Liver (tissue), 9 donors: ENCODE results near the gene PLA2G4A. TPM values are rescaled to one million over a fixed set of nuclear protein-coding genes. Genes with fewer than 3 reads are reported as not detected.

ENCODE experiments used
- DNase-seq: peaks from one replicate; pipeline ENCODE4 v3.0.0-alpha.2; 2017; ENCODE audit warnings: low spot score
- H3K27ac ChIP-seq, 2 donors: one replicate each; pipeline ENCODE4 v1.7.0; 2013; ENCODE audit warnings: inconsistent platforms in 2 of 2, low read length in 2 of 2, control low read depth in 1 of 2, low read depth in 1 of 2, mild to moderate bottlenecking in 1 of 2
- H3K27me3 ChIP-seq, 4 donors: one replicate each; pipeline versions ENCODE4 v1.6.1 to v1.7.0; 2013; ENCODE audit warnings: low read length in 3 of 4, inconsistent platforms in 1 of 4, mild to moderate bottlenecking in 1 of 4, moderate library complexity in 1 of 4; ENCODE audit not compliant: control insufficient read depth in 4 of 4, insufficient read depth in 4 of 4
- H3K36me3 ChIP-seq, 4 donors: one replicate each; pipeline versions ENCODE4 v1.6.1 to v1.7.0; 2013; ENCODE audit warnings: low read length in 3 of 4, mild to moderate bottlenecking in 3 of 4, low read depth in 1 of 4, moderate library complexity in 1 of 4; ENCODE audit not compliant: control insufficient read depth in 4 of 4, insufficient read depth in 3 of 4
- H3K4me1 ChIP-seq, 4 donors: one replicate each; pipeline versions ENCODE4 v1.6.1 to v1.7.0; 2013; ENCODE audit warnings: low read length in 3 of 4, mild to moderate bottlenecking in 3 of 4, moderate library complexity in 1 of 4; ENCODE audit not compliant: control insufficient read depth in 4 of 4, insufficient read depth in 4 of 4
- H3K4me3 ChIP-seq, 3 donors: one replicate each; pipeline versions ENCODE4 v1.6.1 to v1.7.0; 2013; ENCODE audit warnings: low read length in 3 of 3, control low read depth in 1 of 3, low read depth in 1 of 3, mild to moderate bottlenecking in 1 of 3
- H3K9ac ChIP-seq, 2 donors: one replicate each; pipeline ENCODE4 v1.7.0; 2013; ENCODE audit warnings: low read length in 2 of 2, mild to moderate bottlenecking in 2 of 2, moderate library complexity in 2 of 2, control low read depth in 1 of 2, low read depth in 1 of 2
- H3K9me3 ChIP-seq, 4 donors: one replicate each; pipeline versions ENCODE4 v1.6.1 to v1.7.0; 2013; ENCODE audit warnings: low read length in 3 of 4; ENCODE audit not compliant: control insufficient read depth in 4 of 4
- EGR1 ChIP-seq, 2 donors: IDR thresholded peaks; 2 replicates each; pipeline ENCODE4 v1.6.1; 2016 to 2018; ENCODE audit warnings: antibody characterized with exemption in 2 of 2, low read depth in 2 of 2
- FOXA1 ChIP-seq: IDR thresholded peaks from 2 replicates; pipeline ENCODE4 v1.6.1; 2016; ENCODE audit warnings: antibody characterized with exemption
- FOXA2 ChIP-seq: IDR thresholded peaks from 2 replicates; pipeline ENCODE4 v1.6.1; 2016; ENCODE audit warnings: antibody characterized with exemption
- GABPA ChIP-seq, 2 donors: IDR thresholded peaks in 1 of 2; conservative IDR thresholded peaks in 1 of 2; 2 replicates each; pipeline ENCODE4 v1.6.1; 2016; ENCODE audit warnings: antibody characterized with exemption in 2 of 2, mild to moderate bottlenecking in 1 of 2, moderate library complexity in 1 of 2
- HNF4A ChIP-seq, 2 donors: conservative IDR thresholded peaks; 2 replicates each; pipeline ENCODE4 v1.6.1; 2016; ENCODE audit warnings: antibody characterized with exemption in 2 of 2, mild to moderate bottlenecking in 2 of 2
- HNF4G ChIP-seq: IDR thresholded peaks from 2 replicates; pipeline ENCODE4 v1.6.1; 2016; ENCODE audit warnings: antibody characterized with exemption
- JUND ChIP-seq, 2 donors: IDR thresholded peaks; 2 replicates each; pipeline ENCODE4 v1.6.1; 2016; ENCODE audit warnings: antibody characterized with exemption in 2 of 2
- NR2F2 ChIP-seq: IDR thresholded peaks from 2 replicates; pipeline ENCODE4 v1.6.1; 2016; ENCODE audit warnings: antibody characterized with exemption
- RAD21 ChIP-seq, 2 donors: IDR thresholded peaks; 2 replicates each; pipeline ENCODE4 v1.6.1; 2016; ENCODE audit warnings: antibody characterized with exemption in 2 of 2, mild to moderate bottlenecking in 2 of 2
- RXRA ChIP-seq, 2 donors: IDR thresholded peaks; 2 replicates each; pipeline ENCODE4 v1.6.1; 2017 to 2018; ENCODE audit warnings: antibody characterized with exemption in 2 of 2, mild to moderate bottlenecking in 1 of 2
- SP1 ChIP-seq: IDR thresholded peaks from 2 replicates; pipeline ENCODE4 v1.6.1; 2018; ENCODE audit warnings: antibody characterized with exemption, mild to moderate bottlenecking
- TAF1 ChIP-seq: conservative IDR thresholded peaks from 2 replicates; pipeline ENCODE4 v1.6.1; 2016; ENCODE audit warnings: antibody characterized with exemption, mild to moderate bottlenecking
- YY1 ChIP-seq: IDR thresholded peaks from 2 replicates; pipeline ENCODE4 v1.6.1; 2016; ENCODE audit warnings: antibody characterized with exemption, mild to moderate bottlenecking
- WGBS: extraction: QIAGEN DNeasy Blood & Tissue Kit; methylation state at CpG from one replicate; pipeline ENCODE4 v1.1.7; 2013; 5-methylcytosine and 5-hydroxymethylcytosine counted together
- polyA plus RNA-seq, 2 donors: library from polyadenylated mRNA; stranded (reverse) in 1 of 2; unstranded in 1 of 2; fragments of 200-250 nt in 1 of 2; fragments of >200 nt in 1 of 2; fragmentation: Nextera tagmentation in 1 of 2; extraction: Ambion mirVana in 1 of 2; gene quantifications; one replicate each; pipeline versions ENCODE4 v1.2.1 to v1.2.3, GENCODE V29; 2013 to 2015
- total RNA-seq, 2 donors: library from RNA; depleted of rRNA; stranded (reverse); fragments of >200 nt; gene quantifications; one replicate each; pipeline ENCODE4 v1.2.3, GENCODE V29; 2014
- TF ChIP-seq, protein P1 (sequence below): IDR thresholded peaks from 2 replicates; pipeline ENCODE4 v1.6.1; 2016; ENCODE audit warnings: antibody characterized with exemption, mild to moderate bottlenecking
- TF ChIP-seq, protein P2 (sequence below): IDR thresholded peaks from 2 replicates; pipeline ENCODE4 v1.6.1; 2016; ENCODE audit warnings: antibody characterized with exemption
- TF ChIP-seq, protein P3 (sequence below): IDR thresholded peaks from 2 replicates; pipeline ENCODE4 v1.6.1; 2016; ENCODE audit warnings: antibody characterized with exemption
- TF ChIP-seq, protein P4 (sequence below): fragments of 150-350 bp; IDR thresholded peaks from 2 replicates; pipeline ENCODE4 v1.5.1; 2017; ENCODE audit warnings: improper control_type of control experiment, low read depth, low read length; ENCODE audit not compliant: missing input control
- TF ChIP-seq, protein P5 (sequence below): IDR thresholded peaks from 2 replicates; pipeline ENCODE4 v1.6.1; 2016; ENCODE audit warnings: antibody characterized with exemption
- donor health status: healthy.
- donor health status: healthy.
- donor health status: healthy.
- donor health status: healthy.
- donor health status: healthy.

Gene PLA2G4A
- total and polyA plus RNA-seq, 4 donors, result 0.39 to 2.5 (median 1.1) TPM

DNA sequence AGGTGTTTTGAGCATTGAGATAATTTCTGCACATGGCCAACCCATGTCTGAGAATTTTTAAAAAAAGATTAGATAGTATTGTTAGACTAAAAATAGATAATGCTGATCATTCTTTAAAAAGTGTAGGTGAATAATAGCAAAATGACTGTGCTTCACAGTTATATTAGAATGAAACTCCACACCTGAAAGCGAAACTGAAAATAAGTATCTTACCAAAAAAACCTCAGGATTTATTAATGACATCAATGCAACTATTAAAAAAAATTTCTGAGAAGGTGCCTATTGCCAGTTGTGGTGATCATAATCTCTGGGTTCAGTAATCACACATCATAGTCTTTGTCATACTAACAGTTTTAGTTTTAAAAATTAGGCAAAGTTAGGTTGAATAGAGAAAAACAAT lies 36.5 kb downstream of the PLA2G4A start:
- Histone ChIP-seq H3K36me3 (no peaks in the 10 kb centered on the region), H3K27me3 (no peaks in the 10 kb centered on the region), H3K27ac (no peak overlapping the region), H3K9ac (no peak overlapping the region), H3K4me3 (no peak overlapping the region), H3K4me1 (no peaks in the 10 kb centered on the region), H3K9me3 (no peaks in the 10 kb centered on the region)
- no peak for TF ChIP-seq TAF1
- no peak for TF ChIP-seq JUND (IDR thresholded peaks at IDR 0.05)
- TF ChIP-seq, protein P1, sequence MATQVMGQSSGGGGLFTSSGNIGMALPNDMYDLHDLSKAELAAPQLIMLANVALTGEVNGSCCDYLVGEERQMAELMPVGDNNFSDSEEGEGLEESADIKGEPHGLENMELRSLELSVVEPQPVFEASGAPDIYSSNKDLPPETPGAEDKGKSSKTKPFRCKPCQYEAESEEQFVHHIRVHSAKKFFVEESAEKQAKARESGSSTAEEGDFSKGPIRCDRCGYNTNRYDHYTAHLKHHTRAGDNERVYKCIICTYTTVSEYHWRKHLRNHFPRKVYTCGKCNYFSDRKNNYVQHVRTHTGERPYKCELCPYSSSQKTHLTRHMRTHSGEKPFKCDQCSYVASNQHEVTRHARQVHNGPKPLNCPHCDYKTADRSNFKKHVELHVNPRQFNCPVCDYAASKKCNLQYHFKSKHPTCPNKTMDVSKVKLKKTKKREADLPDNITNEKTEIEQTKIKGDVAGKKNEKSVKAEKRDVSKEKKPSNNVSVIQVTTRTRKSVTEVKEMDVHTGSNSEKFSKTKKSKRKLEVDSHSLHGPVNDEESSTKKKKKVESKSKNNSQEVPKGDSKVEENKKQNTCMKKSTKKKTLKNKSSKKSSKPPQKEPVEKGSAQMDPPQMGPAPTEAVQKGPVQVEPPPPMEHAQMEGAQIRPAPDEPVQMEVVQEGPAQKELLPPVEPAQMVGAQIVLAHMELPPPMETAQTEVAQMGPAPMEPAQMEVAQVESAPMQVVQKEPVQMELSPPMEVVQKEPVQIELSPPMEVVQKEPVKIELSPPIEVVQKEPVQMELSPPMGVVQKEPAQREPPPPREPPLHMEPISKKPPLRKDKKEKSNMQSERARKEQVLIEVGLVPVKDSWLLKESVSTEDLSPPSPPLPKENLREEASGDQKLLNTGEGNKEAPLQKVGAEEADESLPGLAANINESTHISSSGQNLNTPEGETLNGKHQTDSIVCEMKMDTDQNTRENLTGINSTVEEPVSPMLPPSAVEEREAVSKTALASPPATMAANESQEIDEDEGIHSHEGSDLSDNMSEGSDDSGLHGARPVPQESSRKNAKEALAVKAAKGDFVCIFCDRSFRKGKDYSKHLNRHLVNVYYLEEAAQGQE, result no peak
- TF ChIP-seq GABPA (IDR thresholded peaks at IDR 0.05 in 1 of 2, conservative IDR thresholded peaks at IDR 0.05 in 1 of 2), result no peak
- TF ChIP-seq, protein P2, sequence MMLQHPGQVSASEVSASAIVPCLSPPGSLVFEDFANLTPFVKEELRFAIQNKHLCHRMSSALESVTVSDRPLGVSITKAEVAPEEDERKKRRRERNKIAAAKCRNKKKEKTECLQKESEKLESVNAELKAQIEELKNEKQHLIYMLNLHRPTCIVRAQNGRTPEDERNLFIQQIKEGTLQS, result no peak
- no peak for TF ChIP-seq NR2F2
- TF ChIP-seq RXRA (IDR thresholded peaks at IDR 0.05), result no peak
- TF ChIP-seq RAD21 (IDR thresholded peaks at IDR 0.05), result no peak
- TF ChIP-seq YY1, result no peak
- WGBS, result 83% methylated on average over 1 of the region's 1 CpG
- no peak for DNase-seq

DNA sequence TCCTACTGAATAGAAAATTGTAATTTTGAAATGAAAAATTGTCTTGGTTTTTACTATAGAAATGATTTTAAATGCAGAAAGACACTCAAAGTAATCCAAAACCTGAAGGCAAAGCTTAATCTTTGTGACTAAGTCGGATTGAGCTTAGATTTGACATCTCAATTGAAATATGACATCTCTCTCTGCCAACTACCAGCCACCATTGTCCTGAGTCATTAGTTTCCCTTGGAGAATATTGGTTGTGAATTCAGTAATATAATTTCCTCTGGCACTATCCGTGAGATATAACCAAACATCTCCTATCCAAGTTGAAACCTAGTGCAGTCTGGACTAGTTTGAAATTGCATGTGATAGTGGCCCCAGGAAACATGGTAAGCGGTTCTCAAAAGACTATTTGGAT lies 37.1 kb downstream of the PLA2G4A start:
- DNase-seq, result no peak
- Histone ChIP-seq H3K4me1 (no peaks in the 10 kb centered on the region), H3K9me3 (no peaks in the 10 kb centered on the region), H3K27ac (no peak overlapping the region), H3K36me3 (no peaks in the 10 kb centered on the region), H3K4me3 (no peak overlapping the region), H3K27me3 (no peaks in the 10 kb centered on the region), H3K9ac (no peak overlapping the region)
- no peak for TF ChIP-seq HNF4A (conservative IDR thresholded peaks at IDR 0.05)
- no peak for TF ChIP-seq FOXA1
- TF ChIP-seq, protein P3, sequence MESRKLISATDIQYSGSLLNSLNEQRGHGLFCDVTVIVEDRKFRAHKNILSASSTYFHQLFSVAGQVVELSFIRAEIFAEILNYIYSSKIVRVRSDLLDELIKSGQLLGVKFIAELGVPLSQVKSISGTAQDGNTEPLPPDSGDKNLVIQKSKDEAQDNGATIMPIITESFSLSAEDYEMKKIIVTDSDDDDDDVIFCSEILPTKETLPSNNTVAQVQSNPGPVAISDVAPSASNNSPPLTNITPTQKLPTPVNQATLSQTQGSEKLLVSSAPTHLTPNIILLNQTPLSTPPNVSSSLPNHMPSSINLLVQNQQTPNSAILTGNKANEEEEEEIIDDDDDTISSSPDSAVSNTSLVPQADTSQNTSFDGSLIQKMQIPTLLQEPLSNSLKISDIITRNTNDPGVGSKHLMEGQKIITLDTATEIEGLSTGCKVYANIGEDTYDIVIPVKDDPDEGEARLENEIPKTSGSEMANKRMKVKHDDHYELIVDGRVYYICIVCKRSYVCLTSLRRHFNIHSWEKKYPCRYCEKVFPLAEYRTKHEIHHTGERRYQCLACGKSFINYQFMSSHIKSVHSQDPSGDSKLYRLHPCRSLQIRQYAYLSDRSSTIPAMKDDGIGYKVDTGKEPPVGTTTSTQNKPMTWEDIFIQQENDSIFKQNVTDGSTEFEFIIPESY, result no peak
- TF ChIP-seq NR2F2, result no peak
- no peak for TF ChIP-seq EGR1 (IDR thresholded peaks at IDR 0.05; ENCODE audit: low read depth in 2 of 2)
- TF ChIP-seq RXRA (IDR thresholded peaks at IDR 0.05), result no peak
- TF ChIP-seq GABPA (IDR thresholded peaks at IDR 0.05 in 1 of 2, conservative IDR thresholded peaks at IDR 0.05 in 1 of 2), result no peak
- TF ChIP-seq, protein P1, result no peak
- TF ChIP-seq RAD21 (IDR thresholded peaks at IDR 0.05), result no peak
- TF ChIP-seq, protein P4, sequence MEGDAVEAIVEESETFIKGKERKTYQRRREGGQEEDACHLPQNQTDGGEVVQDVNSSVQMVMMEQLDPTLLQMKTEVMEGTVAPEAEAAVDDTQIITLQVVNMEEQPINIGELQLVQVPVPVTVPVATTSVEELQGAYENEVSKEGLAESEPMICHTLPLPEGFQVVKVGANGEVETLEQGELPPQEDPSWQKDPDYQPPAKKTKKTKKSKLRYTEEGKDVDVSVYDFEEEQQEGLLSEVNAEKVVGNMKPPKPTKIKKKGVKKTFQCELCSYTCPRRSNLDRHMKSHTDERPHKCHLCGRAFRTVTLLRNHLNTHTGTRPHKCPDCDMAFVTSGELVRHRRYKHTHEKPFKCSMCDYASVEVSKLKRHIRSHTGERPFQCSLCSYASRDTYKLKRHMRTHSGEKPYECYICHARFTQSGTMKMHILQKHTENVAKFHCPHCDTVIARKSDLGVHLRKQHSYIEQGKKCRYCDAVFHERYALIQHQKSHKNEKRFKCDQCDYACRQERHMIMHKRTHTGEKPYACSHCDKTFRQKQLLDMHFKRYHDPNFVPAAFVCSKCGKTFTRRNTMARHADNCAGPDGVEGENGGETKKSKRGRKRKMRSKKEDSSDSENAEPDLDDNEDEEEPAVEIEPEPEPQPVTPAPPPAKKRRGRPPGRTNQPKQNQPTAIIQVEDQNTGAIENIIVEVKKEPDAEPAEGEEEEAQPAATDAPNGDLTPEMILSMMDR, result no peak
- TF ChIP-seq, protein P5, sequence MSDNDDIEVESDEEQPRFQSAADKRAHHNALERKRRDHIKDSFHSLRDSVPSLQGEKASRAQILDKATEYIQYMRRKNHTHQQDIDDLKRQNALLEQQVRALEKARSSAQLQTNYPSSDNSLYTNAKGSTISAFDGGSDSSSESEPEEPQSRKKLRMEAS, result no peak
- no peak for TF ChIP-seq SP1
- TF ChIP-seq FOXA2, result no peak
- TF ChIP-seq, protein P2, result no peak
- TF ChIP-seq HNF4G, result no peak
- no peak for TF ChIP-seq TAF1
- no peak for TF ChIP-seq JUND (IDR thresholded peaks at IDR 0.05)
- TF ChIP-seq YY1, result no peak
- WGBS, result 78% methylated on average over 3 of the region's 3 CpGs
